Gastrocnemius medialis (tissue), 4 donors: Measurements from ENCODE around the gene UTP20. TPM values are rescaled to one million over a fixed set of nuclear protein-coding genes. Genes with fewer than 3 reads are reported as not detected.
A peak's percentile ranks its signal among the peaks of the same experiment; 100 is the strongest.
"Not testable (repeated sequence)": the region's sequence is repeated elsewhere in the genome, so short reads cannot be mapped to it uniquely, and the experiment has no call there.

ENCODE experiments used
- ATAC-seq, 2 donors: fragments of 150-250 bp; one replicate each; pipeline ENCODE4 v1.9.1; 2016
- DNase-seq, 2 donors: peaks; one replicate each; pipeline ENCODE4 v3.0.0-alpha.2; 2019
- H3K27ac ChIP-seq, 4 donors: fragments of 200-600 bp; sonication (generic); 1 replicate in 1 of 4; 2 replicates in 3 of 4; pipeline ENCODE4 v1.5.1; 2016 to 2018; ENCODE audit warnings: mild to moderate bottlenecking in 2 of 4, moderate library complexity in 1 of 4
- H3K27me3 ChIP-seq, 3 donors: fragments of 200-600 bp; sonication (generic) in 2 of 3; 1 replicate in 1 of 3; 2 replicates in 2 of 3; pipeline versions ENCODE4 v1.5.1 to v1.6.0; 2016 to 2019; ENCODE audit warnings: mild to moderate bottlenecking in 1 of 3, moderate library complexity in 1 of 3
- H3K36me3 ChIP-seq, 2 donors: fragments of 200-600 bp; sonication (generic) in 1 of 2; one replicate each; pipeline ENCODE4 v1.5.1; 2017 to 2018
- H3K4me1 ChIP-seq, 2 donors: fragments of 200-600 bp; sonication (generic) in 1 of 2; one replicate each; pipeline ENCODE4 v1.5.1; 2016 to 2017; ENCODE audit warnings: mild to moderate bottlenecking in 2 of 2
- H3K4me3 ChIP-seq, 4 donors: fragments of 200-600 bp; sonication (generic) in 3 of 4; 1 replicate in 1 of 4; 2 replicates in 3 of 4; pipeline ENCODE4 v1.5.1; 2016 to 2019; ENCODE audit warnings: mild to moderate bottlenecking in 2 of 4
- H3K9me3 ChIP-seq, 3 donors: fragments of 200-600 bp; sonication (generic) in 2 of 3; 1 replicate in 1 of 3; 2 replicates in 2 of 3; pipeline ENCODE4 v1.5.1; 2016 to 2019
- CTCF ChIP-seq, 5 experiments: fragments of 450-650 bp in 3 of 5; fragments of 200-600 bp in 2 of 5; sonication (generic) in 2 of 5; IDR thresholded peaks in 4 of 5; conservative IDR thresholded peaks in 1 of 5; 1 replicate in 4 of 5; 2 replicates in 1 of 5; pipeline ENCODE4 v1.5.1; 2016 to 2019; ENCODE audit warnings: antibody characterized with exemption in 5 of 5, mild to moderate bottlenecking in 3 of 5, moderate library complexity in 3 of 5
- POLR2A ChIP-seq, 2 donors: fragments of 450-650 bp; IDR thresholded peaks; one replicate each; pipeline ENCODE4 v1.6.1; 2017; ENCODE audit warnings: antibody characterized with exemption in 2 of 2, mild to moderate bottlenecking in 2 of 2, moderate library complexity in 2 of 2
- in situ Hi-C, 4 donors: fragments of 200-750 bp; cut with MboI; loops; one replicate each; pipeline versions ENCODE4 v1.15.0 to v1.8.0; 2017; ENCODE audit warnings: low sequenced_read_pairs in 4 of 4
- intact Hi-C: fragments of 100-400 bp; cut with DNase I; formaldehyde crosslinking; loops from one replicate; pipeline ENCODE4 v1.15.1; 2023; ENCODE audit warnings: low total_unique reads
- total RNA-seq, 4 donors: library from RNA; depleted of rRNA; stranded (reverse); fragments of >200 nt; gene quantifications; one replicate each; pipeline versions ENCODE4 v1.1.0 to v1.2.3, GENCODE V29; 2016

Gene UTP20
- total RNA-seq, 4 donors from 2014 or later: 5.9 to 15.5 (median 10.3) TPM

- Histone ChIP-seq H3K36me3 (no peaks in the 10 kb centered on the region), H3K27ac (peak within 1 kb of the TSS; percentile 86 to 95 (median 90)), H3K4me1 (peaks cover 33 to 35% of the 10 kb centered on the region in 2 donors), H3K27me3 (no peaks in the 10 kb centered on the region), H3K9me3 (no peaks in the 10 kb centered on the region), H3K4me3 (peak within 1 kb of the TSS; percentile 78 to 87 (median 84))
- peak; percentile 91 to 93 for ATAC-seq
- no peak for TF ChIP-seq CTCF (IDR thresholded peaks at IDR 0.05 in 4 of 5, conservative IDR thresholded peaks at IDR 0.05 in 1 of 5)
- TF ChIP-seq POLR2A (IDR thresholded peaks at IDR 0.05): peak; percentile 41 to 57
- intact Hi-C loops: loop anchor here (1.0 to 5.0 kb wide), 4 partner anchors 210 to 470 kb away; partner anchors contain the start of genes CHPT1, DRAM1 and GNPTAB
- in situ Hi-C loops: loop anchor here in 3 of 4 donors (10.0 to 25.0 kb wide), 3 partner anchors 355 to 430 kb away; partner anchors contain the start of gene GNPTAB (in 3 of the 3)
- peak; percentile 75 to 82 for DNase-seq
Observed at GRCh38 chr12:101407436-101408345, 127.8 kb downstream of the UTP20 start, which contains the start of gene ARL1. Gene ARL1, minus strand, starts transcription at chr12:101407772. Its CDS starts 127 bp downstream, at chr12:101407645.

GRCh38 chr12:101410169-101410568 lies 130.3 kb downstream of the UTP20 start:
- not testable (repeated sequence) for H3K27ac ChIP-seq, H3K9me3 ChIP-seq, H3K36me3 ChIP-seq, H3K27me3 ChIP-seq, ATAC-seq, DNase-seq, H3K4me3 ChIP-seq
- intact Hi-C loops (loop anchor here (5.0 to 10.0 kb wide), 2 partner anchors 85 to 347 kb away; no protein-coding TSS in a partner anchor), in situ Hi-C loops (loop anchor here (10.0 to 25.0 kb wide), 4 partner anchors 352 to 435 kb away; partner anchors contain the start of gene GNPTAB (in 2 of the 4))
- peaks cover 23 to 29% of the 10 kb centered on the region in 2 donors for H3K4me1 ChIP-seq

GRCh38 chr12:101414533-101415119 lies 134.7 kb downstream of the UTP20 start:
- TF ChIP-seq POLR2A (IDR thresholded peaks at IDR 0.05): no peak
- peak; percentile 32 to 65 (median 53) for TF ChIP-seq CTCF (IDR thresholded peaks at IDR 0.05 in 4 of 5, conservative IDR thresholded peaks at IDR 0.05 in 1 of 5)
- ATAC-seq: peak; percentile 62 to 65
- H3K4me1 ChIP-seq: no peaks in the 10 kb centered on the region
- no peaks in the 10 kb centered on the region for H3K9me3 ChIP-seq
- H3K27me3 ChIP-seq: no peaks in the 10 kb centered on the region
- intact Hi-C loops: loop anchor here (1.0 to 10.0 kb wide), 3 partner anchors 80 to 426 kb away; no protein-coding TSS in a partner anchor
- no peaks in the 10 kb centered on the region for H3K36me3 ChIP-seq
- peak in 1 of 2 donors; percentile 11 for DNase-seq
- in situ Hi-C loops: loop anchor here (10.0 to 25.0 kb wide), 4 partner anchors 348 to 430 kb away; partner anchors contain the start of gene GNPTAB (in 2 of the 4)
- no peak overlapping the region for H3K4me3 ChIP-seq
- no peak overlapping the region for H3K27ac ChIP-seq

GRCh38 chr12:101415228-101415627 lies 135.3 kb downstream of the UTP20 start:
- intact Hi-C loops (loop anchor here (10.0 kb wide), 1 partner anchor 80 kb away; no protein-coding TSS in a partner anchor), in situ Hi-C loops (loop anchor here (10.0 to 25.0 kb wide), 4 partner anchors 347 to 430 kb away; partner anchors contain the start of gene GNPTAB (in 2 of the 4))
- no peak overlapping the region for H3K27ac ChIP-seq
- no peaks in the 10 kb centered on the region for H3K4me1 ChIP-seq
- DNase-seq (no peak), ATAC-seq (no peak)
- no peak overlapping the region for H3K4me3 ChIP-seq
- no peaks in the 10 kb centered on the region for H3K9me3 ChIP-seq
- no peaks in the 10 kb centered on the region for H3K27me3 ChIP-seq
- no peaks in the 10 kb centered on the region for H3K36me3 ChIP-seq
- TF ChIP-seq POLR2A (IDR thresholded peaks at IDR 0.05) (no peak), CTCF (IDR thresholded peaks at IDR 0.05 in 4 of 5, conservative IDR thresholded peaks at IDR 0.05 in 1 of 5) (no peak)

GRCh38 chr12:101422066-101422465 lies 142.2 kb downstream of the UTP20 start:
- H3K9me3 ChIP-seq, H3K36me3 ChIP-seq, intact Hi-C loops, DNase-seq, H3K27ac ChIP-seq, H3K27me3 ChIP-seq, H3K4me1 ChIP-seq, H3K4me3 ChIP-seq, ATAC-seq: not testable (repeated sequence)
- in situ Hi-C loops: loop anchor here in 2 of 4 donors (25.0 kb wide), 2 partner anchors 340 to 415 kb away; partner anchors contain the start of gene GNPTAB (in 2 of the 2)
